Gastroesophageal sphincter (tissue), 4 donors: ENCODE measurements around the gene TAF4. TPM values are rescaled to one million over a fixed set of nuclear protein-coding genes. Genes with fewer than 3 reads are reported as not detected.

Experiments used
- ATAC-seq: fragments of 150-250 bp; one replicate; pipeline ENCODE4 v1.9.1; 2016; ENCODE audit warnings: mild to moderate bottlenecking, moderate library complexity
- H3K27ac ChIP-seq, 4 donors: fragments of 200-600 bp; sonication (generic) in 3 of 4; 1 replicate in 3 of 4; 2 replicates in 1 of 4; pipeline ENCODE4 v1.5.1; 2016 to 2019
- H3K27me3 ChIP-seq: fragments of 200-600 bp; sonication (generic); one replicate; pipeline ENCODE4 v1.5.1; 2019
- H3K36me3 ChIP-seq, 2 donors: fragments of 200-600 bp; sonication (generic); one replicate each; pipeline ENCODE4 v1.5.1; 2019; ENCODE audit warnings: control low read depth in 1 of 2
- H3K4me1 ChIP-seq, 3 donors: fragments of 200-600 bp; sonication (generic); 1 replicate in 2 of 3; 2 replicates in 1 of 3; pipeline ENCODE4 v1.5.1; 2016 to 2019; ENCODE audit warnings: control low read depth in 2 of 3
- H3K4me3 ChIP-seq, 2 donors: fragments of 200-600 bp; sonication (generic); one replicate each; pipeline ENCODE4 v1.5.1; 2019; ENCODE audit warnings: mild to moderate bottlenecking in 1 of 2, moderate library complexity in 1 of 2
- H3K9me3 ChIP-seq, 3 donors: fragments of 200-600 bp; sonication (generic); one replicate each; pipeline ENCODE4 v1.5.1; 2017 to 2019; ENCODE audit warnings: control low read depth in 2 of 3
- CTCF ChIP-seq, 4 experiments: fragments of 200-600 bp in 2 of 4; fragments of 450-650 bp in 2 of 4; sonication (generic) in 1 of 4; IDR thresholded peaks; one replicate each; pipeline ENCODE4 v1.5.1; 2017 to 2019; ENCODE audit warnings: antibody characterized with exemption in 4 of 4, mild to moderate bottlenecking in 2 of 4, moderate library complexity in 2 of 4
- EP300 ChIP-seq: sonication (generic); formaldehyde crosslinking; IDR thresholded peaks from one replicate; pipeline ENCODE4 v1.6.1; 2017; ENCODE audit warnings: antibody characterized with exemption, mild to moderate bottlenecking
- POLR2A ChIP-seq, 2 donors: fragments of 450-650 bp; IDR thresholded peaks; one replicate each; pipeline ENCODE4 v1.6.1; 2017; ENCODE audit warnings: antibody characterized with exemption in 2 of 2, mild to moderate bottlenecking in 2 of 2, moderate library complexity in 1 of 2
- POLR2AphosphoS5 ChIP-seq: sonication (generic); formaldehyde crosslinking; IDR thresholded peaks from one replicate; pipeline ENCODE4 v1.6.1; 2017; ENCODE audit warnings: antibody characterized with exemption
- WGBS, 2 donors: methylation state at CpG; one replicate each; pipeline ENCODE4 v1.1.5; 2018; ENCODE audit warnings: low coverage in 1 of 2; 5-methylcytosine and 5-hydroxymethylcytosine counted together
- total RNA-seq, 4 donors: library from RNA; depleted of rRNA; stranded (reverse); fragments of >200 nt; gene quantifications; one replicate each; pipeline ENCODE4 v1.1.0, GENCODE V29; 2016

Gene TAF4
- total RNA-seq, 4 donors from 2014 or later = 7.6 to 19.9 (median 15.5) TPM

DNA sequence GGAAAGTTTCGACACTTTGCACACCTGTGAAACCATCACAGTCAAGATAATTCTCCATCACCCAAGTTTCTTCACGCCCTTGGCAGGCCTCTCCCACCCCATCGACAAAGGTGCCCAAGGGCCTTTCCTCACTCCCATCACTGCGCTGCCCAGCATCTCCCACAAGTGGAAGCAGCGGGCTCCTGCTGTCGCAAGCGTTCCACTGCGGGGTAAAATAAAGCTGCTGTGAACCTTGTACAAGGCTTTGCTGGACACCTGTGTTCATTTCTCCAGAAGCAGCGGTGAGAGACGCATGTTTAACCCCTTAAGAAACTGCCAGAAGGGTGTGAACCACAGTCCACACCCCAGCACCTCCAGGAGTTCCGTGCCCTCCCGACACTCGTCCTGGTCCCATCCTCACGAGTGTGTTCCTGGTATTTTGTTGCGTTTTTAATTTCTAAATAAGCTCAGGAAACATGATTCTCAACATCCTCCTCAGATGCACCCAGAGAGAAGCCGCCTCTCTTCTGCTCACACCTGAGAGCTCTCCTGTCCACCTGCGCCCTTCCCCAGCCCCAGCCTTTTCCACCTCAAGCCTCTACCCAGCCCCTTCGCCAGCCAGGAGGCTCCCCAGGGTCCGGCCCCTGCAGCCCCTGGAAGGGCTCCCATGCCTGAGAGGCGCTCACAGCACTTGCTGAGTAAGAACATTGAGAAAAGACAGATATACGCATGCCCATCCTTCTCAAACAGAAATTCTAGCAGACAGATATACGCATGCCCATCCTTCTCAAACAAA lies 97.5 kb downstream of the TAF4 start:
- H3K4me1 ChIP-seq = peaks cover 0 to 9% (median 0%) of the 10 kb centered on the region in 3 donors
- peaks cover 0 to 18% of the 10 kb centered on the region in 2 donors for H3K36me3 ChIP-seq
- H3K27me3 ChIP-seq = peaks cover 31% of the 10 kb centered on the region
- H3K27ac ChIP-seq = no peak overlapping the region
- ATAC-seq = no peak
- H3K9me3 ChIP-seq = no peaks in the 10 kb centered on the region
- no peak for TF ChIP-seq EP300
- TF ChIP-seq CTCF (IDR thresholded peaks at IDR 0.05) = no peak
- TF ChIP-seq POLR2A (IDR thresholded peaks at IDR 0.05) = no peak
- H3K4me3 ChIP-seq = no peak overlapping the region
- 75 to 76% methylated on average over 4 to 13 of the region's 22 CpGs for WGBS, 2 donors

DNA sequence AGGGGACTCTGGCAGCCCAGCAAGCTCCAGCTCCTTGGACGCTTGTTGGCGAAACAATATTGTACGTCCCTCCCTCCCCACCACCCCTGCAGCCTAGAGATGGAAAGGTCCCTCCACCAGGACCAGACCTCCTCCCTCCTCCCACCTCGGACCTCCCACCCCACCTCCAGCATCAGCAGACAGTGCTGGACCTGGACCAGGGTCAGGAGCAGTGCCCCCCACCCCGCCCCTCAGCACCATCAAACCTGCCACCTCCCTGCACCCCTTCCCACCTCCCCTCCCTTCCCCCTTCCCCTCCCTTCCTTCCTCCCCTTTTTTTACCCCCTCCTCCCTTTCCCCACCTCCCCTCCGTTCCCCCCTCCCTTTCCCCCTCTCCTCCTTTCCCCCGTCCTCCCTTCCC lies 98.4 kb downstream of the TAF4 start:
- Histone ChIP-seq H3K4me3 (no peak overlapping the region), H3K36me3 (peaks cover 0 to 9% of the 10 kb centered on the region in 2 donors), H3K9me3 (no peaks in the 10 kb centered on the region), H3K27me3 (peaks cover 31% of the 10 kb centered on the region), H3K4me1 (peaks cover 0 to 9% (median 0%) of the 10 kb centered on the region in 3 donors), H3K27ac (no peak overlapping the region)
- no peak for ATAC-seq
- WGBS, 2 donors = 17% methylated on average over 1 of the region's 7 CpGs; no CpG with 5 or more reads in 1 of the 2 donors
- no peak for TF ChIP-seq CTCF (IDR thresholded peaks at IDR 0.05)
- no peak for TF ChIP-seq EP300
- no peak for TF ChIP-seq POLR2A (IDR thresholded peaks at IDR 0.05)
- TF ChIP-seq POLR2AphosphoS5 = no peak

DNA sequence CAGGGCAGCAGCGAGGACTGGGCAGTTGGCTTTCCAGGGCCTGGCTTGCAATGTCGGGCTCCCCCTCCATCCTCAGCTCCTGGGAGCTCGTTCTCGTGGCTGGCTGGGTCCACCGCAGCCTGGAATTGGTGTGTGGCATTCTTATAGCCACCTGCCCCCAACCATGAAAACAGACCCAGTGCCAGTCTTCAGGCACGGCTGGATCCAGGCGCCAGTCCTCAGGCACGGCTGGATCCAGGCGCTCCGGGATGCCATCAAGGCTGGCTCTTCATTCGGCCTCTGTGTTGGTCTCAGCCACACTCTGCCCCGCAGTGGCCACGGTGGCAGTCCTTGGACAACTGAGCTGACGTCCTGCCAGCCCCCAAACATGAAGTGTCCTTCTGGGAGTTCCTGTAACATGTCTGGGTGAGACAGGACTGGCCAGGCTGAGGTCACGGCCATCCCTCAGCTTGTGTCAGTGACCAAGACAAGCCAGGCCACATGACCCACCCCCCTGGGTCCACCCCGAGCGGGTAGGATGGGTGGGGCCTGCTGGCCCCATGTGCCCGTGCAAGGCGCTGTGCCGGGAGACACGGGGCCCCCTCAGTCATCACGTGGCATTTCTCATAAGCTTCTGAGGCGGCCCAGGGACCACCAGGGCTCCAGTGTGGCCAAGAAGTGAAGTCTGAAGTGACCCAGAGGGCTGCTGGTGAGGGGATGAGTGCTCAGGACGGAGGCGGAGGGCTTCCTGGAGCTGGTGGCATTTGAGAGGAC lies 99.0 kb downstream of the TAF4 start:
- H3K27me3 ChIP-seq = peaks cover 31% of the 10 kb centered on the region
- H3K36me3 ChIP-seq = peaks cover 0 to 3% of the 10 kb centered on the region in 2 donors
- ATAC-seq = no peak
- no peak overlapping the region for H3K27ac ChIP-seq
- no peaks in the 10 kb centered on the region for H3K9me3 ChIP-seq
- H3K4me1 ChIP-seq = peaks cover 0 to 9% (median 0%) of the 10 kb centered on the region in 3 donors
- no peak overlapping the region for H3K4me3 ChIP-seq
- WGBS, 2 donors = 60% methylated on average over 1 of the region's 25 CpGs; no CpG with 5 or more reads in 1 of the 2 donors
- TF ChIP-seq EP300 (no peak), POLR2AphosphoS5 (no peak), CTCF (IDR thresholded peaks at IDR 0.05) (no peak), POLR2A (IDR thresholded peaks at IDR 0.05) (no peak)

GRCh38 chr20:61965606-61966491 lies 99.8 kb downstream of the TAF4 start:
- peaks cover 0 to 9% (median 0%) of the 10 kb centered on the region in 3 donors for H3K4me1 ChIP-seq
- no CpG with 5 or more reads among the region's 49 CpGs for WGBS, 2 donors
- H3K27me3 ChIP-seq = peaks cover 31% of the 10 kb centered on the region
- no peaks in the 10 kb centered on the region for H3K9me3 ChIP-seq
- H3K36me3 ChIP-seq = no peaks in the 10 kb centered on the region
- no peak for ATAC-seq
- no peak overlapping the region for H3K27ac ChIP-seq
- TF ChIP-seq POLR2A (IDR thresholded peaks at IDR 0.05) (no peak), EP300 (no peak), CTCF (IDR thresholded peaks at IDR 0.05) (no peak), POLR2AphosphoS5 (no peak)
- H3K4me3 ChIP-seq = no peak overlapping the region
